GM18861 (cell line): ENCODE measurements around the gene KBTBD3.
"Not testable (repeated sequence)": the region's sequence is repeated elsewhere in the genome, so short reads cannot be mapped to it uniquely, and the experiment has no call there.

Experiments
- ATAC-seq: cut with Tn5 transposase; IDR thresholded peaks from one replicate; pipeline ENCODE4 v1.9.1; 2021; ENCODE audit not compliant: unreplicated experiment

KBTBD3 gene

DNA sequence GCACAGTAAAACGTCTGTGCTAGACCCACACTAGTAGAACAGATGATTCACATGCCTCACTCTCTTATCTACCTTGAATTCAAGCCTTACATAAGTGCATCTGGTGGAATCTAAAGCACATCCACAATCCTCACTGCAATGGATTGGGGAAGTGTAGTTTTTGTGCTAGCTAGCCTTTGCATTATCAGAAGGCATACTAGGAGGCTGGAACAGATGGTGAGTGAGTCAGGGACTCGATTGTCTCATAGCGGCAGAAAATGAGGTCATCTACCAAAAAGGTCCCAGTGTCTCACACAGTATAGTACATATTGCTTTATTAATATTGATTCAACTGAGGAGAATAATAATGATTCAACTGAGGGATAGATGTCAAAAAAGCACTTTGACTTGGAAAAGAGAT is 64.4 kb downstream of the KBTBD3 start:
- no peak for ATAC-seq

DNA sequence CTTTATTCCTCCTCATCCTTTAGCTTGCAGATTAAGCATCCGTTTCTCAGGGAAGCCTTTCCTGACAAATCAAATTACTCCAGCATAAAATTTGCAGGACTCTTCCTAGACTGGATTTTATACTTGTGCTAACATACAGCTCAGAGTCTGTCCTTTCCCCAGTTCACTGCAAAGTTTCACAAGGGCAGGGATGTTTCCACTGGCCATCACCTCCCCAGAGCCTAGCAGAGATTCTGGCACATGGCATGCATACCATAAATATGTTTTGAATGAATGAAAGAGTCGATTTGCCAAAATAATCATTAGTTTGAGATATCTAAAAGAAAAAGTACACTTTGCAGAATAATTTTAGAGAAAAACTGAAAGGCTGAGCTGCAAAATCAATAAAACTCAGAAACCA is 65.7 kb downstream of the KBTBD3 start:
- no peak for ATAC-seq

DNA sequence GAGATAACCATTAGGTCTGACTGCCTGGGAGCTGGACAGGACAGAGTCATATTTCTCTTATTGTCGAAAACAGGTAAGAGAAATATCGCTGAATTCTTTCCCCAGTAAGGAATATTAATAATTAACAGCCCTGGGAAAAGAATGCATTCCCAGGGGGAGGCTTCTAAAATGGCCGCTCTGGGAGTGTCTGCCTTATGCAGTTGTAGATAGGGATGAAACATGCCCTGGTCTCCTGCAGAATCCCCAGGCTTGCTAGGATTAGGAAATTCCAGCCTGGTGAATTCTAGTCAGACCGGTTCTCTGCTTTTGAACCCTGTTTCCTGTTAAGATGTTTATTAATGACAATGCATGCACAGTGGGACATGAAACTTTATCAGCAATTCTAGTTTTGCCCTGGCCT is 74.1 kb downstream of the KBTBD3 start:
- not testable (repeated sequence) for ATAC-seq

DNA sequence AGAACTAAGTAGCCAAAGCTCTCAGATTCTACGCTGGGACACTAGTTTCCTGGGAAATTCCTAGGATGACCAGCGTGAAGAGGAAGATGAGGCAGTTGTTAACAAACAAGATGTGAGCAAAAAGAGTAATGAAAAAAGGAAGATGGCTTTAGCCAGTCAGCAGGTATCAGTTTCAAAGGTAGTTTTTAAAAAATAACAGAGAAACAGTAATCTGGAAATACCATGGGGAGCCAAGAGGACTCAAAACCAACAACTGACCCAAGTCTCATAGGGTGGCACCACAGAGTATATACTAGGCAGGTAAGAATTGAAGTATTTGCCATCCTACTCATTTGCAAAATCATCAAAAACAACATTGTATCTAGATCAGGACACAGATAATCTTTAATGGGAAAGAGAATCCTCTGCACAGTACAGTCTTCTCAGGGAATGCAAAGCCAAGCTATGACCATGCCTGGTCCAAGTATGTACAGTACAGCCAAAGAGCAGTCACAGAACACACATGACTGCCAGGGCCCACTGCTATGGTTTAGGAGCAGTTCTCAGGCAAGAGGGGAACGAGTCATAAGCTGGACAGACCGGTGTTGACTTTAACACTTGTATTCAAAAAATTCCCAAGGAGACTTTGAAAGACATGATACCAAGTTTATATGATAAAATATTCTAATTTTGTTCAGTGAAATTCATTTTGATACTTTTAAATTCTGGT is 75.7 kb downstream of the KBTBD3 start:
- no peak for ATAC-seq
